ENCODE measurements around the gene DNAJA2. TPM values are rescaled to one million over a fixed set of nuclear protein-coding genes. Genes with fewer than 3 reads are reported as not detected.

DNAJA2 gene
- total and polyA plus RNA-seq, 2 donors (not counting 3 experiments of a cell fraction or from before 2014, with no cell fraction given) = 6.4 to 61.4 TPM

GRCh38 chr16:46911650-46912049 is 61.8 kb downstream of the DNAJA2 start:
- no TSS peak for BruUV-seq (replicated peaks)
- CTCF ChIA-PET = interaction anchor here (4.5 to 12.9 kb wide), 2 partner anchors 54 to 60 kb away, joined by 67 to 401 read pairs; no protein-coding TSS in a partner anchor
- DNase-seq (ENCODE audit: low read depth, low spot score) (no peak), FAIRE-seq (no peak)
- no peak overlapping the region for H3K4me2 ChIP-seq (ENCODE audit: insufficient read depth, low read length)
- H3K36me3 ChIP-seq (ENCODE audit: control insufficient read depth in 2 of 2, extremely low read depth in 1 of 2, insufficient read depth in 2 of 2, low read length in 2 of 2) = peaks cover 0 to 9% of the 10 kb centered on the region in 2 experiments
- H3K4me3 ChIP-seq (replicated peaks in 1 of 3; ENCODE audit: insufficient read depth in 1 of 3, low read depth in 1 of 3, low read length in 3 of 3) = no peak overlapping the region
- H3K4me1 ChIP-seq (ENCODE audit: control insufficient read depth, extremely low read depth, insufficient read depth, low read length) = no peaks in the 10 kb centered on the region
- intact Hi-C loops (cut with micrococcal nuclease) (no loop called here), dilution Hi-C loops (cut with MboI; ENCODE audit: extremely low pct_ligation_motif_present, low sequenced_read_pairs) (no loop called here)
- H3K9ac ChIP-seq (replicated peaks; ENCODE audit: extremely low read depth, insufficient read depth, low read length) = no peak overlapping the region
- H4K20me1 ChIP-seq (replicated peaks; ENCODE audit: control insufficient read depth, extremely low read depth, insufficient read depth, low read length) = no peaks in the 10 kb centered on the region
- no peak for TF ChIP-seq FOS (IDR thresholded peaks at IDR 0.05; ENCODE audit: borderline replicate concordance, insufficient read depth, low read length)
- TF ChIP-seq MAX (IDR thresholded peaks at IDR 0.05; ENCODE audit: insufficient read depth, insufficient read length) = no peak
- H3K9me1 ChIP-seq (replicated peaks; ENCODE audit: control insufficient read depth, extremely low read depth, insufficient read depth, low read length) = no peaks in the 10 kb centered on the region
- no peaks in the 10 kb centered on the region for H3K79me2 ChIP-seq (ENCODE audit: control insufficient read depth, insufficient read depth, low read length)
- H3K27ac ChIP-seq (ENCODE audit: insufficient read depth, low read depth, low read length) = no peak overlapping the region
- H3K27me3 ChIP-seq (ENCODE audit: control insufficient read depth in 2 of 2, insufficient read depth in 2 of 2, low read length in 2 of 2) = no peaks in the 10 kb centered on the region
- POLR2A ChIA-PET = no interaction called here
- H3K9me3 ChIP-seq (replicated peaks; ENCODE audit: control insufficient read depth, insufficient read depth, low read length) = no peaks in the 10 kb centered on the region
- H2AFZ ChIP-seq (ENCODE audit: low read depth, low read length) = no peak overlapping the region

GRCh38 chr16:46911038-46911437 is 62.4 kb downstream of the DNAJA2 start:
- DNase-seq (ENCODE audit: low read depth, low spot score) = no peak
- Histone ChIP-seq H3K9me1 (replicated peaks; ENCODE audit: control insufficient read depth, extremely low read depth, insufficient read depth, low read length) (no peaks in the 10 kb centered on the region), H3K27ac (ENCODE audit: insufficient read depth, low read depth, low read length) (no peak overlapping the region), H3K4me2 (ENCODE audit: insufficient read depth, low read length) (no peak overlapping the region), H4K20me1 (replicated peaks; ENCODE audit: control insufficient read depth, extremely low read depth, insufficient read depth, low read length) (no peaks in the 10 kb centered on the region), H2AFZ (ENCODE audit: low read depth, low read length) (no peak overlapping the region), H3K79me2 (ENCODE audit: control insufficient read depth, insufficient read depth, low read length) (no peaks in the 10 kb centered on the region), H3K4me3 (replicated peaks in 1 of 3; ENCODE audit: insufficient read depth in 1 of 3, low read depth in 1 of 3, low read length in 3 of 3) (no peak overlapping the region), H3K9me3 (replicated peaks; ENCODE audit: control insufficient read depth, insufficient read depth, low read length) (no peaks in the 10 kb centered on the region), H3K9ac (replicated peaks; ENCODE audit: extremely low read depth, insufficient read depth, low read length) (no peak overlapping the region), H3K36me3 (ENCODE audit: control insufficient read depth in 2 of 2, extremely low read depth in 1 of 2, insufficient read depth in 2 of 2, low read length in 2 of 2) (peaks cover 0 to 9% of the 10 kb centered on the region in 2 experiments), H3K27me3 (ENCODE audit: control insufficient read depth in 2 of 2, insufficient read depth in 2 of 2, low read length in 2 of 2) (no peaks in the 10 kb centered on the region), H3K4me1 (ENCODE audit: control insufficient read depth, extremely low read depth, insufficient read depth, low read length) (no peaks in the 10 kb centered on the region)
- dilution Hi-C loops (cut with MboI; ENCODE audit: extremely low pct_ligation_motif_present, low sequenced_read_pairs) = no loop called here
- no TSS peak for BruUV-seq (replicated peaks)
- CTCF ChIA-PET = interaction anchor here (4.5 to 12.9 kb wide), 2 partner anchors 53 to 60 kb away, joined by 67 to 401 read pairs; no protein-coding TSS in a partner anchor
- POLR2A ChIA-PET = no interaction called here
- TF ChIP-seq GATA2 (IDR thresholded peaks at IDR 0.05; ENCODE audit: insufficient read depth, insufficient read length, low read depth, low read length) = no peak
- TF ChIP-seq JUN (IDR thresholded peaks at IDR 0.05; ENCODE audit: borderline replicate concordance, insufficient read depth, insufficient read length, low read depth) = no peak
- no peak for FAIRE-seq
- intact Hi-C loops (cut with micrococcal nuclease) = no loop called here
